NB4 (cell line): ENCODE data around the gene FUT7.

Experiments
- DNase-seq: peaks from one replicate; pipeline ENCODE4 v3.0.0; 2010; ENCODE audit warnings: low read depth
- H3K4me3 ChIP-seq: one replicate; pipeline ENCODE4 v1.5.1; 2011; ENCODE audit warnings: mild to moderate bottlenecking, low read depth, low read length, moderate library complexity
- CTCF ChIP-seq: IDR thresholded peaks from one replicate; pipeline ENCODE4 v1.5.1; 2012; ENCODE audit warnings: low read depth, low read length
- MAX ChIP-seq: IDR thresholded peaks from 2 replicates; pipeline ENCODE4 v1.6.1; 2011; ENCODE audit warnings: low read depth, low read length
- MYC ChIP-seq: IDR thresholded peaks from 2 replicates; pipeline ENCODE4 v1.6.1; 2011; ENCODE audit warnings: low read depth, low read length
- POLR2A ChIP-seq: IDR thresholded peaks from 2 replicates; pipeline ENCODE4 v1.6.1; 2011; ENCODE audit warnings: mild to moderate bottlenecking; ENCODE audit not compliant: insufficient read length; ENCODE audit errors: extremely low read depth

The FUT7 gene

GRCh38 chr9:137031904-137032640 lies at the start of gene FUT7:
TSS of gene FUT7 (minus strand) at chr9:137032088. CDS start at chr9:137031991, 97 bp downstream.
- peak; percentile 89 for DNase-seq
- peak within 1 kb of the TSS; percentile 38 for H3K4me3 ChIP-seq

GRCh38 chr9:137080260-137081122 lies 48.6 kb upstream of the FUT7 start:
- no peak for TF ChIP-seq MYC
- no peak for TF ChIP-seq CTCF
- no peak for TF ChIP-seq MAX
- DNase-seq: no peak
- no peak overlapping the region for H3K4me3 ChIP-seq

More at GRCh38 chr9:137031904-137032640, at the start of gene FUT7:
- no peak for TF ChIP-seq POLR2A
- no peak for TF ChIP-seq MYC
- no peak for TF ChIP-seq MAX
- no peak for TF ChIP-seq CTCF

GRCh38 chr9:137079401-137079787 lies 47.5 kb upstream of the FUT7 start:
- no peak for DNase-seq
- H3K4me3 ChIP-seq: no peak overlapping the region
- TF ChIP-seq CTCF (no peak), MAX (no peak), POLR2A (no peak), MYC (no peak)

- DNase-seq: no peak
- no peak for TF ChIP-seq CTCF
- TF ChIP-seq MYC: no peak
- no peak for TF ChIP-seq MAX
- no peak for TF ChIP-seq POLR2A
- no peak overlapping the region for H3K4me3 ChIP-seq
Measured at GRCh38 chr9:137078701-137079400, 47.0 kb upstream of the FUT7 start.

- DNase-seq: no peak
- TF ChIP-seq MAX: no peak
- no peak for TF ChIP-seq CTCF
- no peak for TF ChIP-seq POLR2A
- TF ChIP-seq MYC: no peak
- no peak overlapping the region for H3K4me3 ChIP-seq
Measured at GRCh38 chr9:137077758-137078693, 46.1 kb upstream of the FUT7 start.
